HG02588 (cell line): ENCODE data around the gene EPHB4.

Source experiments
- ATAC-seq: cut with Tn5 transposase; IDR thresholded peaks from one replicate; pipeline ENCODE4 v1.9.1; 2021; ENCODE audit warnings: mild to moderate bottlenecking, moderate library complexity; ENCODE audit not compliant: unreplicated experiment

The EPHB4 gene

DNA sequence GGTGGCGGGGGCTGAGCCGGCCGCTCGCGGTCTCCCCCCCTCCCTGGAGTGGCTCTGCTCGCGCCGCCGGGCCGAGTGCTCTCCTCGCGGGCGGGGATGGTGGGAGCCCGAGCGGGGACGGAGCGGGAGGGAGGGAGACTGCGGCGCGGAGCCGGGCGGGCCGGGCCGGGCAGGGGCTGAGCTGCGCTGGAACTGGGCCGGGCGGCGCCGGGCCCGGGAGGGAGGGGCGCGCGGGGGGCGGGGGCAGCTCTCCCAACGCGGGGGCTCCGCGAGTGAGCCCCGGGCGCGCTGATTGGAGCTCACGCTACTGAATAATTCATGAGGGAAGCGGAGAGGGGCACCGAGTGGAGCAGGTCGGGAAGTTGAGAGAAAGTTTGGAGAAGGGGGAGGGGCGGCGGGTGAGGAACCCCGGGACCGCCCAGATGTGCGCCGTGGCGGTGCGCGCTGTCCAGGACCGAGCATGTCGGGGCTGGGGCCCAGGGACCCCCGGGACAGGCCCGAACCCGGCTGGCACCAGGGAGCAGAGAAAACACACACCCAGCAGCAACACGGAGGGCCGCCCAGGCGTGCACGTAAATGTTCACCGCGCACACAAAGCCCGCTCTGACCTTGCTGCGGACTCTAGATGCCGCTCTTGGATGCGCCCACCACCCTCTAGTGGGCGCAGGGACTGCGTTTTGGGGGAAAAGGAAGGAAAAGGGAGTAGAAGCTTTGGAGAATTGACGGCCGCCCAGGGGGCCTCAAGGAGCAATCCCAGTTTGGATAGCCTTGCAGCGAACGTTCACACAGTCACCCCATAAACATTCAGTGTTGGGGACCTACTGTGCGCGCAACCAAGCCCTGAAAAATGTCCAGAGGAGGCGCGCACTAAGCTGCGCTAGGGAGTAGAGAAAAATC lies at the start of gene EPHB4:
EPHB4 (minus strand) TSS at position 194 of the 897 bp plus-strand sequence. CDS start 493 bp downstream, outside the sequence.
- no peak for ATAC-seq

DNA sequence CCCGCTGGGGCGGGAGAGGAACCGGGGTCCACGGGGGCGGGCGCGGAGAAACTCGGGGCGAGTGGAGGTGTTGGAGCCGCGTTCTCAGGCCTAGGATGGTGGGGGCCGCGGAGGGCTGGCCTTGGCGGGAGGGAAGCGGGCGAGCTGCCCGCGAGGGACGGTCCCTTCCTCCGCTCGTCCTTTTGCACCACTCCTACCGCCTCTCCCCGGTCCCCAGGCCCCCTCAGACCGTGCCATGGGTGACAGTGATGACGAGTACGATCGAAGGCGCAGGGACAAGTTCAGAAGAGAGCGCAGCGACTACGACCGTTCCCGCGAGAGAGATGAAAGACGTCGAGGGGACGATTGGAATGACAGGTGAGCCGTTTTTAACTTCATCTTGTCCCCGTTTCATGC lies 48.0 kb upstream of the EPHB4 start:
- ATAC-seq: peak; percentile 35

GRCh38 chr7:100874577-100875355 lies 47.4 kb upstream of the EPHB4 start, which contains the start of gene SRRT:
TSS of gene SRRT (plus strand) at chr7:100875103. CDS start at chr7:100875591, 488 bp downstream.
- ATAC-seq: peak; percentile 85

- no peak for ATAC-seq
Measured at GRCh38 chr7:100874300-100874576, 46.9 kb upstream of the EPHB4 start.

GRCh38 chr7:100873599-100874299 lies 46.4 kb upstream of the EPHB4 start:
- ATAC-seq: no peak

- ATAC-seq: peak; percentile 13
Measured at GRCh38 chr7:100867776-100868485, 40.6 kb upstream of the EPHB4 start.

DNA sequence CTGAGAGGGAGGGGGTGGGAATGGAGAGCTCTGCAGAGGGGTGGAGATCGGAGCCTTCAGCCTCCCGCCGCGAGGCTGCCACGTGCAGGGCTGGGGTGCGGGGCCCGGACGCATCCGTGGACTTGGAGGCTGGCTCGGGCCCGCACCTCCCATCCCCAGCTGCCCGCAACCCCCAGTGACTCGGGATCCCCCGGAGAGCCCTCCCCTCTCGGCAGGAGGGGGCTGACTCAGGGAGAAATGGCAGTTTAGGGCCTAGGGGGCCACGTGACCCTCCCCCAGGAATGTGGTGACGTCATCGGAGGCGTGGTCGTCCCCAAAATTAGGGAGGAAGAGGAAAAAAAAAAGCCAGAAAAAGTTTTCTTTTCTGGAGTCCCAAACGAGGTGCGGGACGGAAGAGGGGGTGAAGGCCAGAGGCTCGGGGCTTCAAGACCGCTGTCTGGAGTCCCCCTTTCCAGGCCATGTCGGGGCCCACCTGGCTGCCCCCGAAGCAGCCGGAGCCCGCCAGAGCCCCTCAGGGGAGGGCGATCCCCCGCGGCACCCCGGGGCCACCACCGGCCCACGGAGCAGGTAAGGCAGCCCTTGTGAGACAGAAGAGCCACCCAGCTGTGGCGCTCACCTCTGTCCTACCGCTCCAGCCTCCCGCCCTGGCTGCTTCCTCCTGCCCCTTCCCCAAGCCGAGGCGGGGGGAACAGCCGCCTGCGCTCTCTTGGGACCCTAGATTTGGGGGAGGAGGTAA lies 39.9 kb upstream of the EPHB4 start, which contains the start of gene TRIP6:
TRIP6 (plus strand) TSS at position 348 of the 736 bp plus-strand sequence; CDS start at position 459, 111 bp downstream.
- ATAC-seq: peak; percentile 41

GRCh38 chr7:100866729-100867039 lies 39.4 kb upstream of the EPHB4 start:
- no peak for ATAC-seq

DNA sequence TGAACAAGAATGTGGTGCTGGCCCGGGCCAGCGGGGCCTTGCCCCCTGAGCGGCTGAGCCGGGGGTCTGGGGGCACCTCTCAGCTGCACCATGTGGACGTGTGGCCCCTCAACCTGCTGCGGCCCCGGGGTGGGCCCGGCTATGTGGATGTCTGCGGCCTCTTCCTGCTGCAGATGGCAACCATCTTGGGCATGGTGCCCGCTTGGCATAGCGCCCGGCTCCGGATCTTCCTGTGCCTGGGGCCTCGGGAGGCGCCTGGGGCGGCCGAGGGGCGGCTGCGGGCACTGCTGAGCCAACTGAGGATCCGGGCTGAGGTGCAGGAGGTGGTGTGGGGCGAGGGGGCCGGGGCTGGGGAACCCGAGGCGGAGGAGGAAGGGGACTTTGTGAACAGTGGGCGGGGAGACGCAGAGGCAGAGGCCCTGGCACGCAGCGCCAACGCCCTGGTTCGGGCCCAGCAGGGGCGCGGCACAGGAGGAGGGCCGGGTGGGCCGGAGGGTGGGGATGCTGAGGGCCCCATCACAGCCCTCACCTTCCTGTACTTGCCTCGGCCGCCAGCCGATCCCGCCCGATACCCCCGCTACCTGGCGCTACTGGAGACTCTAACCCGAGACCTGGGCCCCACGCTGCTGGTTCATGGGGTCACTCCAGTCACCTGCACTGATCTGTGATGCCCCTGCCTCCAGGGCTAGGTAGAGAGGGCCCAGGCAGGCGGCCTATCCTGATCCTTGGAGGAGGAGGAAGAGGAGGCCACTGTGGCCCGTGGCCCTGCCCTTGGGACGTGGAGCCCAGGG lies 38.8 kb upstream of the EPHB4 start:
- no peak for ATAC-seq

GRCh38 chr7:100865372-100865911 lies 38.1 kb upstream of the EPHB4 start:
- no peak for ATAC-seq

GRCh38 chr7:100864263-100864845 lies 37.0 kb upstream of the EPHB4 start:
- no peak for ATAC-seq

- ATAC-seq: no peak
Measured at GRCh38 chr7:100863406-100863950, 36.2 kb upstream of the EPHB4 start.

DNA sequence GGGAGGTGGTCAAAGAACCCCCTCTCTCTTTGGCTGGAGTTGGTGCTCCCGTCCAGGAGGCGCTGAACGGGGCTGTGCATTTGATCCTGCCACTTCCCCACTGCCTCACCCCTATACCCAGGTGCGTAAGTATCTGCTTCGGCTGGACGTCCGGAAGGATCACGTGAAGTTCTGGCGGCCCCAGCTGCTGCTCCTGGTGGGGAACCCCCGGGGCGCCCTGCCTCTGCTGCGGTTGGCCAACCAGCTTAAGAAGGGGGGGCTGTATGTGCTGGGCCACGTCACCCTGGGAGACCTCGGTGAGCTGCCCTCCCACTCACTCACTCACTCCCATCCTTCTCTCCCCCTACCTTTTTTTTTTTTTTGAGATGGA lies 34.3 kb upstream of the EPHB4 start:
- ATAC-seq: no peak

GRCh38 chr7:100860702-100861615 lies 33.6 kb upstream of the EPHB4 start:
- ATAC-seq: no peak

DNA sequence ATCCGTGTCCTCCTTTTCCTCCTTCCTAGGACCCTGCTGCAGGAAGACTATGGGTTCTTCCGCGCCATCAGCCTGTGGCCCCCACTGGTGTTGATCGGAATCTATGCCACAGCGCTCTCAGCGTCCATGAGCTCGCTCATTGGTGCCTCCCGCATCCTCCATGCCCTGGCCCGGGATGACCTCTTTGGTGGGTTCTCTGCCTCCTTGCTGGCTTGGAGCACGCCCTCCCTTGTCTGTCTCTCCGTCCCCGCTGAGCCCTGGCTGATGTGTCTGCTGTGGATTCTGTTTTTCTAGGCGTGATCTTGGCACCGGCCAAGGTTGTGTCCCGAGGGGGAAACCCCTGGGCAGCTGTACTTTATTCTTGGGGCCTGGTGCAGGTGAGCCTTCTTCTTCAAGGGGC lies 32.5 kb upstream of the EPHB4 start:
- ATAC-seq: no peak

GRCh38 chr7:100856871-100857282 lies 29.6 kb upstream of the EPHB4 start:
- no peak for ATAC-seq

- no peak for ATAC-seq
Measured at GRCh38 chr7:100855515-100855914, 28.2 kb upstream of the EPHB4 start.
